ENCODE results near the gene EPHA8. TPM values are rescaled to one million over a fixed set of nuclear protein-coding genes. Genes with fewer than 3 reads are reported as not detected.

Gene EPHA8
- total and polyA plus RNA-seq, 2 of the 13 experiments (the other 11 are each of a cell fraction or from before 2014, with no cell fraction given): not detected

GRCh38 chr1:22539510-22540118 is 23.7 kb upstream of the EPHA8 start:
- no peaks in the 10 kb centered on the region for H3K9me3 ChIP-seq (ENCODE audit: low read length)
- POLR2A ChIA-PET: no interaction called here
- FAIRE-seq (no peak), ATAC-seq (no peak), DNase-seq (ENCODE audit: low spot score) (no peak)
- no peaks in the 10 kb centered on the region for H3K36me3 ChIP-seq (replicated peaks in 1 of 2; ENCODE audit: control insufficient read depth in 1 of 2, insufficient read depth in 2 of 2, low read length in 2 of 2)
- BruUV-seq (replicated peaks): no TSS peak
- 57% methylated on average over 16 of the region's 16 CpGs for WGBS (ENCODE audit: low lambda C conversion rate)
- no peak overlapping the region for H3K9ac ChIP-seq (ENCODE audit: insufficient read depth, low read depth, low read length)
- intact Hi-C loops (cut with micrococcal nuclease; ENCODE audit: unreplicated experiment) (no loop called here), in situ Hi-C loops (cut with HindIII; ENCODE audit: extremely low pct_ligation_motif_present, low pct_unique_long_range_greater_than_20kb) (no loop called here)
- CTCF ChIA-PET (ENCODE audit: low intra/inter-chr PET ratio, low total read pairs): no interaction called here
- H3K27me3 ChIP-seq (ENCODE audit: control insufficient read depth in 1 of 2, insufficient read depth in 2 of 2, low read length in 2 of 2): peaks cover 0 to 5% of the 10 kb centered on the region in 2 experiments; a peak in 3 of 5 replicates
- no peak overlapping the region for H3K4me2 ChIP-seq (ENCODE audit: low read depth, low read length)
- TF ChIP-seq MXD4 (CRISPR knock-in tag; IDR thresholded peaks at IDR 0.05): no peak
- TF ChIP-seq SKI (IDR thresholded peaks at IDR 0.05; ENCODE audit: partially characterized antibody): no peak
- TF ChIP-seq SRSF4 (IDR thresholded peaks at IDR 0.05; ENCODE audit: low read depth, low read length, poor library complexity, severe bottlenecking): no peak
- TF ChIP-seq ZNF260 (CRISPR knock-in tag; IDR thresholded peaks at IDR 0.05; ENCODE audit: borderline replicate concordance, low read depth): no peak
- no peak for TF ChIP-seq DNMT1 (CRISPR knock-in tag; IDR thresholded peaks at IDR 0.05)
- no peak for TF ChIP-seq SMARCC2 (IDR thresholded peaks at IDR 0.05)
- TF ChIP-seq KDM6A (CRISPR knock-in tag; IDR thresholded peaks at IDR 0.05; ENCODE audit: low read depth): no peak
- no peak for TF ChIP-seq DDIT3 (CRISPR knock-in tag; IDR thresholded peaks at IDR 0.05)
- TF ChIP-seq GTF2F1 (IDR thresholded peaks at IDR 0.05; ENCODE audit: low read length): no peak
- TF ChIP-seq ZNF644 (CRISPR knock-in tag; IDR thresholded peaks at IDR 0.05; ENCODE audit: low read depth): no peak
- no peaks in the 10 kb centered on the region for H3K79me2 ChIP-seq (ENCODE audit: insufficient read depth, low read length)
- H3K4me1 ChIP-seq (ENCODE audit: insufficient read depth, low read length): peaks cover 11% of the 10 kb centered on the region
- no peak overlapping the region for H3K4me3 ChIP-seq (replicated peaks in 1 of 3; ENCODE audit: insufficient read depth in 1 of 3, low read depth in 2 of 3, low read length in 3 of 3)
- no peaks in the 10 kb centered on the region for H4K20me1 ChIP-seq (ENCODE audit: insufficient read depth, low read length)
- H2AFZ ChIP-seq (ENCODE audit: low read length): no peak overlapping the region
- H3K27ac ChIP-seq (ENCODE audit: extremely low read length, insufficient read depth, low read length): no peak overlapping the region

- no peak overlapping the region for H3K4me3 ChIP-seq (replicated peaks in 1 of 3; ENCODE audit: insufficient read depth in 1 of 3, low read depth in 2 of 3, low read length in 3 of 3)
- H3K4me1 ChIP-seq (ENCODE audit: insufficient read depth, low read length): peaks cover 11% of the 10 kb centered on the region
- H3K9ac ChIP-seq (ENCODE audit: insufficient read depth, low read depth, low read length): no peak overlapping the region
- H3K4me2 ChIP-seq (ENCODE audit: low read depth, low read length): no peak overlapping the region
- H3K36me3 ChIP-seq (replicated peaks in 1 of 2; ENCODE audit: control insufficient read depth in 1 of 2, insufficient read depth in 2 of 2, low read length in 2 of 2): no peaks in the 10 kb centered on the region
- no peak overlapping the region for H2AFZ ChIP-seq (ENCODE audit: low read length)
- no peaks in the 10 kb centered on the region for H3K9me3 ChIP-seq (ENCODE audit: low read length)
- POLR2A ChIA-PET: no interaction called here
- WGBS (ENCODE audit: low lambda C conversion rate): 16% methylated on average over 5 of the region's 5 CpGs
- intact Hi-C loops (cut with micrococcal nuclease; ENCODE audit: unreplicated experiment) (no loop called here), in situ Hi-C loops (cut with HindIII; ENCODE audit: extremely low pct_ligation_motif_present, low pct_unique_long_range_greater_than_20kb) (no loop called here)
- no peak for FAIRE-seq
- no peak overlapping the region for H3K27ac ChIP-seq (ENCODE audit: extremely low read length, insufficient read depth, low read length)
- no TSS peak for BruUV-seq (replicated peaks)
- no peaks in the 10 kb centered on the region for H3K79me2 ChIP-seq (ENCODE audit: insufficient read depth, low read length)
- no peak for ATAC-seq
- CTCF ChIA-PET (ENCODE audit: low intra/inter-chr PET ratio, low total read pairs): no interaction called here
- no peak for DNase-seq (ENCODE audit: low spot score)
- no peaks in the 10 kb centered on the region for H4K20me1 ChIP-seq (ENCODE audit: insufficient read depth, low read length)
- H3K27me3 ChIP-seq (ENCODE audit: control insufficient read depth in 1 of 2, insufficient read depth in 2 of 2, low read length in 2 of 2): peaks cover 4 to 12% of the 10 kb centered on the region in 2 experiments; a peak in 4 of 5 replicates
- TF ChIP-seq ZSCAN30 (CRISPR knock-in tag; IDR thresholded peaks at IDR 0.05) (no peak), NPAS2 (CRISPR knock-in tag; IDR thresholded peaks at IDR 0.05; ENCODE audit: borderline replicate concordance) (no peak), HCFC1 (IDR thresholded peaks at IDR 0.05; ENCODE audit: low read depth, low read length) (no peak)
- TF ChIP-seq, protein P1, sequence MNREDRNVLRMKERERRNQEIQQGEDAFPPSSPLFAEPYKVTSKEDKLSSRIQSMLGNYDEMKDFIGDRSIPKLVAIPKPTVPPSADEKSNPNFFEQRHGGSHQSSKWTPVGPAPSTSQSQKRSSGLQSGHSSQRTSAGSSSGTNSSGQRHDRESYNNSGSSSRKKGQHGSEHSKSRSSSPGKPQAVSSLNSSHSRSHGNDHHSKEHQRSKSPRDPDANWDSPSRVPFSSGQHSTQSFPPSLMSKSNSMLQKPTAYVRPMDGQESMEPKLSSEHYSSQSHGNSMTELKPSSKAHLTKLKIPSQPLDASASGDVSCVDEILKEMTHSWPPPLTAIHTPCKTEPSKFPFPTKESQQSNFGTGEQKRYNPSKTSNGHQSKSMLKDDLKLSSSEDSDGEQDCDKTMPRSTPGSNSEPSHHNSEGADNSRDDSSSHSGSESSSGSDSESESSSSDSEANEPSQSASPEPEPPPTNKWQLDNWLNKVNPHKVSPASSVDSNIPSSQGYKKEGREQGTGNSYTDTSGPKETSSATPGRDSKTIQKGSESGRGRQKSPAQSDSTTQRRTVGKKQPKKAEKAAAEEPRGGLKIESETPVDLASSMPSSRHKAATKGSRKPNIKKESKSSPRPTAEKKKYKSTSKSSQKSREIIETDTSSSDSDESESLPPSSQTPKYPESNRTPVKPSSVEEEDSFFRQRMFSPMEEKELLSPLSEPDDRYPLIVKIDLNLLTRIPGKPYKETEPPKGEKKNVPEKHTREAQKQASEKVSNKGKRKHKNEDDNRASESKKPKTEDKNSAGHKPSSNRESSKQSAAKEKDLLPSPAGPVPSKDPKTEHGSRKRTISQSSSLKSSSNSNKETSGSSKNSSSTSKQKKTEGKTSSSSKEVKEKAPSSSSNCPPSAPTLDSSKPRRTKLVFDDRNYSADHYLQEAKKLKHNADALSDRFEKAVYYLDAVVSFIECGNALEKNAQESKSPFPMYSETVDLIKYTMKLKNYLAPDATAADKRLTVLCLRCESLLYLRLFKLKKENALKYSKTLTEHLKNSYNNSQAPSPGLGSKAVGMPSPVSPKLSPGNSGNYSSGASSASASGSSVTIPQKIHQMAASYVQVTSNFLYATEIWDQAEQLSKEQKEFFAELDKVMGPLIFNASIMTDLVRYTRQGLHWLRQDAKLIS (CRISPR knock-in tag; IDR thresholded peaks at IDR 0.05): no peak
Measured at GRCh38 chr1:22540337-22540736, 23.0 kb upstream of the EPHA8 start.
